GM08714 (cell line): Measurements from ENCODE around the gene MYL12B.
"Not testable (repeated sequence)": the region's sequence is repeated elsewhere in the genome, so short reads cannot be mapped to it uniquely, and the experiment has no call there.

ENCODE experiments used
- H3K4me3 ChIP-seq: fragments of 200-500 bp; sonication (Bioruptor generic); 2 replicates; pipeline ENCODE4 v1.5.1; 2014; ENCODE audit warnings: mild to moderate bottlenecking, low read length, inconsistent platforms
- ZNF274 ChIP-seq: IDR thresholded peaks from 2 replicates; pipeline ENCODE4 v1.6.1; 2012; ENCODE audit warnings: mild to moderate bottlenecking, low read depth, low read length

MYL12B gene

GRCh38 chr18:3263132-3263700 lies 1.3 kb downstream of the MYL12B start:
- peak overlapping the region; percentile 91 for H3K4me3 ChIP-seq
- TF ChIP-seq ZNF274: no peak

GRCh38 chr18:3264362-3264761 lies 2.4 kb downstream of the MYL12B start:
- no peak for TF ChIP-seq ZNF274
- peak overlapping the region; percentile 14; the same call in 1 of the 2 replicates for H3K4me3 ChIP-seq

GRCh38 chr18:3265564-3266033 lies 3.7 kb downstream of the MYL12B start:
- TF ChIP-seq ZNF274: no peak
- peak overlapping the region; percentile 3; the same call in 1 of the 2 replicates for H3K4me3 ChIP-seq

GRCh38 chr18:3266062-3266608 lies 4.2 kb downstream of the MYL12B start:
- no peak overlapping the region for H3K4me3 ChIP-seq
- TF ChIP-seq ZNF274: no peak

- no peak for TF ChIP-seq ZNF274
- no peak overlapping the region for H3K4me3 ChIP-seq
Observed at GRCh38 chr18:3268306-3268705, 6.4 kb downstream of the MYL12B start.

GRCh38 chr18:3269241-3269913 lies 7.4 kb downstream of the MYL12B start:
- H3K4me3 ChIP-seq: no peak overlapping the region

GRCh38 chr18:3269914-3270299 lies 8.0 kb downstream of the MYL12B start:
- no peak for TF ChIP-seq ZNF274
- H3K4me3 ChIP-seq: no peak overlapping the region

More at GRCh38 chr18:3269241-3269913, 7.4 kb downstream of the MYL12B start:
- TF ChIP-seq ZNF274: no peak

GRCh38 chr18:3273042-3273441 lies 11.1 kb downstream of the MYL12B start:
- no peak for TF ChIP-seq ZNF274
- H3K4me3 ChIP-seq: no peak overlapping the region

- not testable (repeated sequence) for H3K4me3 ChIP-seq
Observed at GRCh38 chr18:3277643-3278213, 15.8 kb downstream of the MYL12B start.

- no peak overlapping the region; the same call in 1 of the 2 replicates for H3K4me3 ChIP-seq
- no peak for TF ChIP-seq ZNF274
Observed at GRCh38 chr18:3279201-3280185, 17.6 kb downstream of the MYL12B start.

- TF ChIP-seq ZNF274: no peak
- no peak overlapping the region for H3K4me3 ChIP-seq
Observed at GRCh38 chr18:3281456-3282400, 19.8 kb downstream of the MYL12B start.

- H3K4me3 ChIP-seq: no peak overlapping the region
- TF ChIP-seq ZNF274: no peak
Observed at GRCh38 chr18:3283253-3283863, 21.4 kb downstream of the MYL12B start.
